ENCODE measurements around the gene UGT2B10. TPM values are rescaled to one million over a fixed set of nuclear protein-coding genes. Genes with fewer than 3 reads are reported as not detected.

UGT2B10 gene
- total RNA-seq, 4 donors from 2014 or later: not detected

DNA sequence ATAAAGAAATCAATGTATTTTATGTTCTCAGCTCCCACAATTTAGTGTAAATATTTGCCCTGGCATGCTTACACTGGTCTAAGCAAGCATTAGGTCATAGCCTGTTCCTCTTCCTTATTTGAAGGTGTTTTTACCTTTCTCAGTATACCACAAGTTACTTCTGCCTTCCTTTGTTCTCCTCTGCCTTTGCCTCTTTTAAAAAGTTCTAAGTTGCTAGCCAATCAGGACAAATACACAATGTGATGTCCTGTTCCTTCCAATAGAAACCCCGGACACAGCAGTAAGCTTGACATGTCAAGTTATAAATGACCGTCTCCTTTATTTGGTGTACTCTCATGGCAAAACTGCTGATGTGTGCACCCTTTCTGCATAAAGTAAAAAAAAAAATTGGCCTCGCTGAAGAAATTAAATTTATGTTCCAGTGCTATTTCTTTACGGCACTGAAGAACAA is 49.4 kb downstream of the UGT2B10 start:
- no peaks in the 10 kb centered on the region for H3K9me3 ChIP-seq
- no peaks in the 10 kb centered on the region for H3K36me3 ChIP-seq
- no peaks in the 10 kb centered on the region for H3K27me3 ChIP-seq
- no peak for DNase-seq (ENCODE audit: low spot score in 2 of 2)
- WGBS, 2 donors: 74 to 77% methylated on average over 4 of the region's 4 CpGs
- H3K4me1 ChIP-seq: no peaks in the 10 kb centered on the region
- no peak overlapping the region for H3K4me3 ChIP-seq
- TF ChIP-seq, protein P1, sequence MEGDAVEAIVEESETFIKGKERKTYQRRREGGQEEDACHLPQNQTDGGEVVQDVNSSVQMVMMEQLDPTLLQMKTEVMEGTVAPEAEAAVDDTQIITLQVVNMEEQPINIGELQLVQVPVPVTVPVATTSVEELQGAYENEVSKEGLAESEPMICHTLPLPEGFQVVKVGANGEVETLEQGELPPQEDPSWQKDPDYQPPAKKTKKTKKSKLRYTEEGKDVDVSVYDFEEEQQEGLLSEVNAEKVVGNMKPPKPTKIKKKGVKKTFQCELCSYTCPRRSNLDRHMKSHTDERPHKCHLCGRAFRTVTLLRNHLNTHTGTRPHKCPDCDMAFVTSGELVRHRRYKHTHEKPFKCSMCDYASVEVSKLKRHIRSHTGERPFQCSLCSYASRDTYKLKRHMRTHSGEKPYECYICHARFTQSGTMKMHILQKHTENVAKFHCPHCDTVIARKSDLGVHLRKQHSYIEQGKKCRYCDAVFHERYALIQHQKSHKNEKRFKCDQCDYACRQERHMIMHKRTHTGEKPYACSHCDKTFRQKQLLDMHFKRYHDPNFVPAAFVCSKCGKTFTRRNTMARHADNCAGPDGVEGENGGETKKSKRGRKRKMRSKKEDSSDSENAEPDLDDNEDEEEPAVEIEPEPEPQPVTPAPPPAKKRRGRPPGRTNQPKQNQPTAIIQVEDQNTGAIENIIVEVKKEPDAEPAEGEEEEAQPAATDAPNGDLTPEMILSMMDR (IDR thresholded peaks at IDR 0.05): no peak
- TF ChIP-seq EP300 (IDR thresholded peaks at IDR 0.05) (no peak), POLR2A (IDR thresholded peaks at IDR 0.05) (no peak)
- H3K27ac ChIP-seq: no peak overlapping the region

DNA sequence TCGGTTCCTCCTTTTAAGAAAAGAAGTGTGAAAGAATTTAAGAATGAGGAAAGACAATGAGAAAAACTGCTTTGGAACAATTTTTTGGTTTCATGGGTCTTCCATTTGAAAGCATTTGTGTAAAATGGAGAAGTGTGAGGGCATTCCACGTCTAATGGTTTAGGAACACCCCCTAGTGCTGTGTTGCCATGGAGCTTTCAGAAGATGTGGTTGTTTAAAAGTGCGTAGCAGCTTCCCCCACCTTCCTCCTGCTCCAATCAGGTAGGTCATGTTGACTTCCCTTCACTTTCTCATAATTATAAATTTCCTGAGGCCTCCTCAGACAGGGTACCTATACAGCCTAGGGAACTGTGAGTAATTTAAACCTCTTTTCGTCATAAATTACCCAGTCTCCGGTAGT is 50.0 kb downstream of the UGT2B10 start:
- DNase-seq (ENCODE audit: low spot score in 2 of 2): no peak
- Histone ChIP-seq H3K4me3 (no peak overlapping the region), H3K9me3 (no peaks in the 10 kb centered on the region), H3K27ac (no peak overlapping the region), H3K4me1 (no peaks in the 10 kb centered on the region), H3K27me3 (no peaks in the 10 kb centered on the region), H3K36me3 (no peaks in the 10 kb centered on the region)
- TF ChIP-seq POLR2A (IDR thresholded peaks at IDR 0.05): no peak
- TF ChIP-seq, protein P1 (IDR thresholded peaks at IDR 0.05): no peak
- WGBS, 2 donors: 70 to 76% methylated on average over 5 of the region's 5 CpGs

DNA sequence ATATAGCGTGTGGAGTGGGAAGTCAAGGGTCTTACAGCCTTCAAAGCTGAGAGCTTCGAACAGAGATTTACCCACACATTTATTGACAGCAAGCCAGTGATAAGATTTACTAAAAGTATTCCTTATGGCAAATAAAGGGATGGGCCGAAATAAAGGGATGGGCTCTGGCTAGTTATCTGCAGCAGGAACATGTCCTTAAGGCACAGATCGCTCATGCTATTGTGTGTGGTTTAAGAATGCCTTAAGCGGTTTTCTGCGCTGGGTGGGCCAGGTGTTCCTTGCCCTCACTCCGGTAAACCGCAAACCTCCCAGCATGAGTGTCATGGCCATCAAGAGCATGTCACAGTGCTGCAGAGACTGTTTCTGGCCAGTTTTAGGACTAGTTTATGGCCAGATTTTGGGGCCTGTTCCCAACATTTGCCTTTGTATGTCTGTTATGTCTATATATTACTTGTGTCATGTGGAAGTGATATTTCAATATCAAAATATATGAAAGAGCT is 53.5 kb downstream of the UGT2B10 start:
- no peaks in the 10 kb centered on the region for H3K4me1 ChIP-seq
- H3K27me3 ChIP-seq: no peaks in the 10 kb centered on the region
- H3K27ac ChIP-seq: no peak overlapping the region
- no peak for DNase-seq (ENCODE audit: low spot score in 2 of 2)
- no peaks in the 10 kb centered on the region for H3K9me3 ChIP-seq
- no peak overlapping the region for H3K4me3 ChIP-seq
- TF ChIP-seq, protein P1 (IDR thresholded peaks at IDR 0.05): no peak
- no peak for TF ChIP-seq POLR2A (IDR thresholded peaks at IDR 0.05)
- no peak for TF ChIP-seq EP300 (IDR thresholded peaks at IDR 0.05)
- no peaks in the 10 kb centered on the region for H3K36me3 ChIP-seq
- WGBS, 2 donors: 88 to 93% methylated on average over 8 of the region's 8 CpGs

DNA sequence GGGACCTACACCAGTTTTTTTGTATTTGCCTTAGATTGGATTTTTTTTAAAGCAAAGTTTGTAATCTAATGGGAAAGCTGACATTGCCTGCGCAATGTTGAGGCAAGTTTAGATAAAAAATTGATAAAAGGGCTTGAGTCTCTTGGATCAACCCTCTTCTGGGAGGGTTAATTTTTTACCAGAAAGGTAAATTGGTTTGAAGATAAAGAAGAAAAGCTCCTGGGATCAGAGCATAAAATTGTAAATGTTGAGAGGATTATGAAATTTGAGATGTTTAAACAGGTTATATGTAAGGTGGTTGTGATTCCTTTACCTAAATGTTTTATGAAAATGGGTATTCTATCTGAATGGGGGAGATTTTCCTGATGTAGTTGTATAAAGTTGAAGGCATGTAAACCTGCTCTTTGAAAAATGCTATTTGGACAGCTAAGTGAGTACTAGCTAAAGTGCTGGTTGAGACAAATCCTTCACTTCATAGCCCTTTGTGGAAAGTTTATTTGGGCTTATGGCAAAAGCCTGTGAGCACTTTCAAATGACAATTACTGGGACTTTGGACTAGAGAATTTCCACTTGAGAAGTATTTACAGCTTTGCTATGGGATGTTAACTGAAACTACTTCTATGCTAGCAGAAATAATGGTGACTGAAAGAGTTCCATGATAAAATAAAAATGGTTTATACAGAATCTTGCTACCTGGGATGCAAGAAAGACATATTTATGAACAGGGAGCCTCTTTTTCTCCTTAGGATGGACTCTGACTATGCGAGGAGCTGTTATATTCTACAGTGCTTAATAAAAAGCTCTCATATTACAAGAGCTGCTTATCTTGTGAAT is 56.2 kb downstream of the UGT2B10 start:
- no peak for DNase-seq (ENCODE audit: low spot score in 2 of 2)
- no peak overlapping the region for H3K27ac ChIP-seq
- no peaks in the 10 kb centered on the region for H3K36me3 ChIP-seq
- H3K27me3 ChIP-seq: no peaks in the 10 kb centered on the region
- WGBS, 2 donors: 68 to 69% methylated on average over 2 of the region's 2 CpGs
- no peaks in the 10 kb centered on the region for H3K4me1 ChIP-seq
- no peaks in the 10 kb centered on the region for H3K9me3 ChIP-seq
- no peak overlapping the region for H3K4me3 ChIP-seq
- TF ChIP-seq, protein P1 (IDR thresholded peaks at IDR 0.05): no peak
- TF ChIP-seq EP300 (IDR thresholded peaks at IDR 0.05) (no peak), POLR2A (IDR thresholded peaks at IDR 0.05) (no peak)
